ENCODE data around the gene PLXNA4.

Gene PLXNA4

DNA sequence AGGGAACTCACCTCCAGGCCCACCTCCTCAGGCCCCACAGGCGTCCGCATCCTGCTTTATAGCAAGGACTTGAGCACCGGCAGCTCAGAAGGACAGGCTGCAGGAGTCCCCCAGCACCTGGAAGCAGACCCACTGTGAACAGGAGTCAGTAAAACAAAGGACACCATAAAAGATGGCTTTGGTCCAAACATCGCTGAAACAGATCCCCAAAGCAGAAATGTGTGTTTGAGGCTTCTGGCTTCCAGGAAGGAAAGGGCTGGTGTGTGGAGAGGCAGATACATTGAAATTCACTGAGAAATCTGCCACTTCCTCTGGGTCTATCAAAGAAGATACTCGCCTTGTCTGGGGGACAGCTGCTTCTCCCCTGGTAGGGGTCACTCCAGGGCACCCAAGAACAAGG, 286.2 kb downstream of the PLXNA4 start:
- no peak for TF ChIP-seq FOXP2 (optimal IDR thresholded peaks at IDR 0.05; ENCODE audit: borderline replicate concordance, extremely low read depth, extremely low read length, insufficient read depth)
- no peak for TF ChIP-seq REST (IDR thresholded peaks at IDR 0.05; ENCODE audit: insufficient read depth in 1 of 2, low read depth in 2 of 2, low read length in 2 of 2)
- TF ChIP-seq SIN3A (IDR thresholded peaks at IDR 0.05; ENCODE audit: borderline replicate concordance, insufficient read depth, low read length) = no peak
- TF ChIP-seq POLR2AphosphoS5 (IDR thresholded peaks at IDR 0.05; ENCODE audit: low read depth, low read length) = no peak
- TF ChIP-seq TAF1 (IDR thresholded peaks at IDR 0.05; ENCODE audit: borderline replicate concordance, insufficient read depth, low read length) = no peak

- TF ChIP-seq REST (IDR thresholded peaks at IDR 0.05; ENCODE audit: insufficient read depth in 1 of 2, low read depth in 2 of 2, low read length in 2 of 2) = no peak
- no peak for TF ChIP-seq SIN3A (IDR thresholded peaks at IDR 0.05; ENCODE audit: borderline replicate concordance, insufficient read depth, low read length)
- no peak for TF ChIP-seq FOXP2 (optimal IDR thresholded peaks at IDR 0.05; ENCODE audit: borderline replicate concordance, extremely low read depth, extremely low read length, insufficient read depth)
- no peak for TF ChIP-seq POLR2AphosphoS5 (IDR thresholded peaks at IDR 0.05; ENCODE audit: low read depth, low read length)
- TF ChIP-seq TAF1 (IDR thresholded peaks at IDR 0.05; ENCODE audit: borderline replicate concordance, insufficient read depth, low read length) = no peak
These were observed 289.4 kb downstream of the PLXNA4 start for GRCh38 chr7:132286836-132287235.

DNA sequence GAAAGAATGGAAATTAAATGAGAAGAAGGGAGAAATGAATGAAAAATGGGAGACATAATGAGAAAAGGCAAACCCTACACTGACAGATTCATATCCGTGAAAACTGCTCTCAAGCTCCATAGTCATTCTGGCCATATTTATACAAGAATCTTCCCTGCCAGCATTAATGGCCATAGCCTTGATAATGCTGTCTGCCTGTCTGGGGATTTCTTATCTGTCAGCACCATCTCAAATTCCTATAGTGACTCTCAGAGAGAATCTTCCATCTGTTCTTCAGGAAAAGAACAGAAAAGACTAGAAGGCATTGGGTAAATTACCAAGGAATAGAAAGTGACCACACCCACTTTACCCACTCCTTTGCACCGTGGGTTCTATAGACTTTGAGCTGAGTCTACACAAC, 295.9 kb downstream of the PLXNA4 start:
- TF ChIP-seq FOXP2 (optimal IDR thresholded peaks at IDR 0.05; ENCODE audit: borderline replicate concordance, extremely low read depth, extremely low read length, insufficient read depth) (no peak), REST (IDR thresholded peaks at IDR 0.05; ENCODE audit: insufficient read depth in 1 of 2, low read depth in 2 of 2, low read length in 2 of 2) (no peak), TAF1 (IDR thresholded peaks at IDR 0.05; ENCODE audit: borderline replicate concordance, insufficient read depth, low read length) (no peak), POLR2AphosphoS5 (IDR thresholded peaks at IDR 0.05; ENCODE audit: low read depth, low read length) (no peak), SIN3A (IDR thresholded peaks at IDR 0.05; ENCODE audit: borderline replicate concordance, insufficient read depth, low read length) (no peak)

- TF ChIP-seq REST (IDR thresholded peaks at IDR 0.05; ENCODE audit: insufficient read depth in 1 of 2, low read depth in 2 of 2, low read length in 2 of 2) = no peak
These were observed 296.6 kb downstream of the PLXNA4 start for GRCh38 chr7:132279718-132280117.

- no peak for TF ChIP-seq SIN3A (IDR thresholded peaks at IDR 0.05; ENCODE audit: borderline replicate concordance, insufficient read depth, low read length)
- no peak for TF ChIP-seq TAF1 (IDR thresholded peaks at IDR 0.05; ENCODE audit: borderline replicate concordance, insufficient read depth, low read length)
- no peak for TF ChIP-seq POLR2AphosphoS5 (IDR thresholded peaks at IDR 0.05; ENCODE audit: low read depth, low read length)
- no peak for TF ChIP-seq REST (IDR thresholded peaks at IDR 0.05; ENCODE audit: insufficient read depth in 1 of 2, low read depth in 2 of 2, low read length in 2 of 2)
- TF ChIP-seq FOXP2 (optimal IDR thresholded peaks at IDR 0.05; ENCODE audit: borderline replicate concordance, extremely low read depth, extremely low read length, insufficient read depth) = no peak
These were observed 299.1 kb downstream of the PLXNA4 start for GRCh38 chr7:132276976-132277725.
